ENCODE data around the gene MEIS2. TPM values are rescaled to one million over a fixed set of nuclear protein-coding genes. Genes with fewer than 3 reads are reported as not detected.

MEIS2 gene
- total RNA-seq, 1 donor = 73.0 TPM

DNA sequence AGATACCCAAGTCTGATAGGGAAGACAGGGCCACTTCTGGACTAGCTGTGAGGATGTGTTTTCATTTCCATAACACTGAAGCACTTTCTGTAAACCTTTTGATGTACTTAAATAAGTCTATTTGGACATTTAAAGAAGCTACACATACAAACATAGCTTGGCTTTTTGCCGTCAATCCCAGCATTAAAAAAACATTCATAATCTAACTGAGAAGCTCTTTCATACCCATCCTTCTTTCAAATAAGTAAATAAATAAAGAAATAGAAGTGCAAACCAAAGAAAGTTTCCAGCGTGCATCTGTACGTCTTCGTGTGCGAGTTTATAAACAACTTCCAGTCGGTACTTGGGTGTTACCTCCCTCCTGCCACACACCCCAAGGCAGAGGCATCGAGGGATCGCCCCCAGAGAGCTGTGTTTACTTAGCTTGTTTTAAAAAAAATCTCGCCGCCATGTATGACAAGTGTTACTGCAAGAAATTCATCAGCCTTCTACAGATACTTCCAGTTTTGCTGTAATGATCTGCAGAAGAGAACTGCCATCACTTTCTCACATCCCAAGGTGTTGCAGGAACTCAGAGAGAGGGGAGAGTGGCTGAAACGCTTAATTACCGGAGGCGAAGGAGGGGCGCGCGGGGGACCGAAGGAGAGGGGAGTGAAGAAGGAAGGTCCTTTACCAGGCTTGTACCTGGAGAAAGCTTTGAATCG is 9.0 kb upstream of the MEIS2 start:
- H3K4me3 ChIP-seq (ENCODE audit: low read depth, low read length) = peak overlapping the region; percentile 31
- TF ChIP-seq, protein P1, sequence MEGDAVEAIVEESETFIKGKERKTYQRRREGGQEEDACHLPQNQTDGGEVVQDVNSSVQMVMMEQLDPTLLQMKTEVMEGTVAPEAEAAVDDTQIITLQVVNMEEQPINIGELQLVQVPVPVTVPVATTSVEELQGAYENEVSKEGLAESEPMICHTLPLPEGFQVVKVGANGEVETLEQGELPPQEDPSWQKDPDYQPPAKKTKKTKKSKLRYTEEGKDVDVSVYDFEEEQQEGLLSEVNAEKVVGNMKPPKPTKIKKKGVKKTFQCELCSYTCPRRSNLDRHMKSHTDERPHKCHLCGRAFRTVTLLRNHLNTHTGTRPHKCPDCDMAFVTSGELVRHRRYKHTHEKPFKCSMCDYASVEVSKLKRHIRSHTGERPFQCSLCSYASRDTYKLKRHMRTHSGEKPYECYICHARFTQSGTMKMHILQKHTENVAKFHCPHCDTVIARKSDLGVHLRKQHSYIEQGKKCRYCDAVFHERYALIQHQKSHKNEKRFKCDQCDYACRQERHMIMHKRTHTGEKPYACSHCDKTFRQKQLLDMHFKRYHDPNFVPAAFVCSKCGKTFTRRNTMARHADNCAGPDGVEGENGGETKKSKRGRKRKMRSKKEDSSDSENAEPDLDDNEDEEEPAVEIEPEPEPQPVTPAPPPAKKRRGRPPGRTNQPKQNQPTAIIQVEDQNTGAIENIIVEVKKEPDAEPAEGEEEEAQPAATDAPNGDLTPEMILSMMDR (IDR thresholded peaks at IDR 0.05; ENCODE audit: insufficient read depth, low read depth, low read length) = no peak
- peak; percentile 20 for DNase-seq (ENCODE audit: low read depth)

DNA sequence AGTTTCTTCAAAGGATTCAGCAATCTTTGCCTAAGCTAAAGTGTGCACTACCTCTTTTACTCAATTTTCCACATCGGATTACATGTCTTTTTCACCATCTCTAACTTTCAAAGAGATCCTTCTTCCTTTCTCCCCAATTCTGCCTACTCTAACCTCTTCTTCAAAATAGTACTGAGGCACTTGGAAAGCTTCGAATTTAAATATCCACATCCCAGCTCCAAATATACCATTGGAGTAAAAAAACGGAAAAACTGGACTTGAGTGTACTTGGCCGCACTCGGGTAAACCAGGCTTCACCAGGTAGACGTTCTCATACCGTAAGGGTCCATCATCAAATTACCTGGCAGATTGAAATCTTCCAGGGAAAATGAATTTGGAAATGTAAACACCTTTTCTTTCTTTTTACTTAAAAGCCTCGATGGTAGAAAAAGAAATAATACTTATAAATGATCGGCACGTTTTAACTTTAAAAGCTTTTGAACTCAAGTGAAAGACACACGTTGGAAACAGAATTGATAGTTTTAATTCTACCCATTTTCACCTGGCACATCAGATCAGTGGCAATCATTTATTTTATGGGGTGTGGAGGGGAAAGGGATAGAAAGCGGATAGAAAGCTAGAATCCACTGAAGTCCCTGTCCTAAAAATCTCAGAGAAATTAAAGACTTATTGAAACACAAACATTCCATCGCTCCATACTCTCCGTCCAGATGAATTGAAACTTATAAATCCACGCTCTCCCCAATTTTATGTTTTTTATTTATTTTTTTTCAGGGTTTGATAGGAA is 8.2 kb upstream of the MEIS2 start:
- TF ChIP-seq, protein P1 (IDR thresholded peaks at IDR 0.05; ENCODE audit: insufficient read depth, low read depth, low read length) = no peak
- no peak overlapping the region for H3K4me3 ChIP-seq (ENCODE audit: low read depth, low read length)
- peak; percentile 7 for DNase-seq (ENCODE audit: low read depth)

DNA sequence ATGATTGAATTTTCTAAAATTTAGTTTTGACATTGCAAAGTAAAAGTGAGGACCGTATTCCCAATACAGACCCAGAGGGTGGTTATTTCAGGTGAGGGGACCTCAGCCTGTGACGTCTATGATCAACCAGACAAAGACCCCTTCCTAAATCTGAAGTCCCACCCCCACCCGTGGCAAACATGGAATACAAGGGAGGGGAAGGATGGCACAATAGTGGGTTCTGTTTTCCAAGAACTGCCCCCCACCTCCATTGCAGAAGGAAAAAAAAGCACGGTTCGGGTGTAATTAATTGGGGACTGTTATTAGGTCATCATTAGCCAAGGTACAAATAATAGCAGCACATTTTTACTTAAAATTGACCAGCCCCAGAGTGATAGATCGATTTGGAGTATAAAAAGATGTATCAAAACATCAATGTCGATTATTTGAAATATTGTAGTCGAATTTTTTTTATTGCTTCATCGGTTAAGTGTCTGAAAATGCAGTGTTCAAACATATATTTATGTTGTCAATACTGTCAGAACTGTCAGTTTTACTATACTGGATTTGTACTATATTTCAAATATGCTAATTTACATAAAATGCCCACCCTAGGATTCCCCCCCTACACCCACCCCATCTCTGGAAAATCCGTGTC is 7.5 kb upstream of the MEIS2 start:
- no peak overlapping the region for H3K4me3 ChIP-seq (ENCODE audit: low read depth, low read length)

DNA sequence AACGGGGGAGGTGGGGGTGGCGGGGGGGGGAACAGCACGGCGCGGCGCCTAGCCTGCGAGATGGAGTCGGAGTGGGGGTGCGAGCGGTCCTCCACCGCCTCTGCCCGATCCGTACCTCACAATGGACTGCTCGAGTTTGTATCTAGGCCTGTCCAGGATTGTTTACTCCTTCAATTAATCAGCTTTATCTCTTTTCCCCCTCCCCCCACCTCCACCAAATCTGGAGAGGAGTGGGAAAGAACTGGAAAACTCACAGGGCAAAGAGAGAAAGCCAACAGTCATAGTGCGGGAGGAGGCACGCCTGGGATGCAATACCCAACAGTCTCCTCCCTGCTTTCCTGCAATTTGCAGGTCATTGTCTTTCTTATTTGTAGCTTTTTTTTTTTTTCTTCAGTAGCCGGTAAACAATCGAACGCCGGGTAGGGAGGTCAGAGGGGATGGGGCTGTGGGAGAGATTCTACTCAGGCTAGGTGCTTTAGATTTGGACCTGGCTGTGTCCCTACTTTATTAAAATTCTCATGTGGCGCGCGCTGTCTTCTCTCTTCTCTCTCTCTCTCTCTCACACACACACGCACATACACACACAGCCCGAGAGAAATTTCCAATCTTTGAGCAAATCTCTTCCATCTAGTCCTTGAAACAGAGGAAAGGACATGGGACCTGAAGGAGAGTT is 6.9 kb upstream of the MEIS2 start:
- DNase-seq (ENCODE audit: low read depth) = no peak
- TF ChIP-seq, protein P1 (IDR thresholded peaks at IDR 0.05; ENCODE audit: insufficient read depth, low read depth, low read length) = no peak
- no peak overlapping the region for H3K4me3 ChIP-seq (ENCODE audit: low read depth, low read length)

More for the DNA sequence above, 7.5 kb upstream of the MEIS2 start:
- TF ChIP-seq, protein P1 (IDR thresholded peaks at IDR 0.05; ENCODE audit: insufficient read depth, low read depth, low read length) = no peak
- DNase-seq (ENCODE audit: low read depth) = no peak

DNA sequence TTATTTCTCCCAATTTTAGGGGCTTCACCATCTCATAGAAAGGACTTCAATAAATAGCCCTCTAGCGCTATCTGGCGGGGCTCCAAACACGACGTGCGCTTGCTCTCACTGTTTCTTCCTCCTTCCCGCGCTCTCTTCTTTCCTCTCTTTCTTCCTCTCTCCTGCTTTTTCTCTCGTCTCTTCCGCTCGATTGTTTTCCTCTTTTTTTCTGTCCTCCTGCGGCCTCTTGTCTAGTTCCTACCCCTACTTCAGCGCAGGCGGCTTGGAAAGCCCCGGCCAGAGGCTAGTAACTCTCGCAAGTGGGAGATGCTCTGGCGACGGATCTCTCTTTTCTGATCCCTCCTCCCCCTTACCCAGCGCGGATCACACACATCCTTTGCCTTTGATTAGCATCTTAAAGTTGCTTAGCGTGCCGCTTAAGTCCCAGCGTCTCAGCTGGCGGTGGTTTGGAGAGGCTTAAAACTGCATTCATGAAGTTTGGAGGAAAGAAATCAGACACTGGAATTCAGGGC is 6.2 kb upstream of the MEIS2 start:
- peak; percentile 63 for DNase-seq (ENCODE audit: low read depth)
- TF ChIP-seq, protein P1 (IDR thresholded peaks at IDR 0.05; ENCODE audit: insufficient read depth, low read depth, low read length) = peak; percentile 44
- H3K4me3 ChIP-seq (ENCODE audit: low read depth, low read length) = peak overlapping the region; percentile 49

DNA sequence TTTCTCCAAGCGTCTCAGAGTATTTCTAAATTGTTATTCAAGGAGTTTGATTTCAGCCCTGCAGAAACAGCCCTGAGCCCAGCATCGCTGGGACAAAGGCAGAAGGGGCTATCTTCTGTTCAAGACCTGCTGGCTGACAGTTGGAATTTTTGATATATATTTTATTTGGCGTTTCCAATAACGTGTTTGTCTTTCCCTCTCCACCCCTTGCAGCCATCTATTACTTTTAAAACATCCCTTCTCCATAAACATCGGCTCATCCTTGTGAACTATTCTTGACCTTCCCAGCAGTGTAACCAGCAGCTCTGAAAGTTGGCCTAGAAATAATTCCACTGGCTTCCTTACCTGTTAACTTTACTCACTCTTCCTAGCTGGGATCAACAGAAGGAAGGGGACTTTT is 5.5 kb upstream of the MEIS2 start:
- no peak for DNase-seq (ENCODE audit: low read depth)
- H3K4me3 ChIP-seq (ENCODE audit: low read depth, low read length) = no peak overlapping the region

More for the DNA sequence above, 5.5 kb upstream of the MEIS2 start:
- TF ChIP-seq, protein P1 (IDR thresholded peaks at IDR 0.05; ENCODE audit: insufficient read depth, low read depth, low read length) = no peak

All from fibroblast of villous mesenchyme (primary cell).